ENCODE data around the gene MACROD2. TPM values are rescaled to one million over a fixed set of nuclear protein-coding genes. Genes with fewer than 3 reads are reported as not detected.

The MACROD2 gene
- total and polyA plus RNA-seq, 7 donors, result 0.20 to 4.8 (median 0.87) TPM

DNA sequence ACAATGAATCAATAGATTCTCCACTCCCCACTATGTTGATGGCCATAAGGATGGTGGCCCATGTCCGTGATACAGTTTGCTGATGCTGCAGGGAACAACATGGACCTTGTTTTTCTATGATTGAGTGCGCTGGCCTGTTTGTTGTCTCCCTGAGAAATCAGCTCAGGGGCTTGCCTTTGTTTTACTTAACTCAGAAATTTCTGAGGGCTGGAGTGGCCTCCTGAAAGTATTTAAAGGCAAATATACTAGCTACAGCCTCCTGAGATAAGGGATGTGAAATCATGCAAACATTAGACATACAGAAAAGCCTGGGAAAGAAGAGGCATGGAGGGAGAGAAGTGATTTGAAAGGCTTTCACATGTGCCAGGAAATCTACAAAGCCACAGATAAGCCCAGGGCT is 512.4 kb downstream of the MACROD2 start:
- Histone ChIP-seq H3K27ac (no peak overlapping the region), H3K4me3 (no peak overlapping the region), H3K36me3 (ENCODE audit: insufficient read depth in 1 of 2, low read depth in 1 of 2) (no peaks in the 10 kb centered on the region), H3K4me1 (no peaks in the 10 kb centered on the region), H3K27me3 (ENCODE audit: insufficient read depth in 3 of 3, low read length in 2 of 3) (no peaks in the 10 kb centered on the region), H3K9me3 (no peaks in the 10 kb centered on the region)
- TF ChIP-seq, protein P1, sequence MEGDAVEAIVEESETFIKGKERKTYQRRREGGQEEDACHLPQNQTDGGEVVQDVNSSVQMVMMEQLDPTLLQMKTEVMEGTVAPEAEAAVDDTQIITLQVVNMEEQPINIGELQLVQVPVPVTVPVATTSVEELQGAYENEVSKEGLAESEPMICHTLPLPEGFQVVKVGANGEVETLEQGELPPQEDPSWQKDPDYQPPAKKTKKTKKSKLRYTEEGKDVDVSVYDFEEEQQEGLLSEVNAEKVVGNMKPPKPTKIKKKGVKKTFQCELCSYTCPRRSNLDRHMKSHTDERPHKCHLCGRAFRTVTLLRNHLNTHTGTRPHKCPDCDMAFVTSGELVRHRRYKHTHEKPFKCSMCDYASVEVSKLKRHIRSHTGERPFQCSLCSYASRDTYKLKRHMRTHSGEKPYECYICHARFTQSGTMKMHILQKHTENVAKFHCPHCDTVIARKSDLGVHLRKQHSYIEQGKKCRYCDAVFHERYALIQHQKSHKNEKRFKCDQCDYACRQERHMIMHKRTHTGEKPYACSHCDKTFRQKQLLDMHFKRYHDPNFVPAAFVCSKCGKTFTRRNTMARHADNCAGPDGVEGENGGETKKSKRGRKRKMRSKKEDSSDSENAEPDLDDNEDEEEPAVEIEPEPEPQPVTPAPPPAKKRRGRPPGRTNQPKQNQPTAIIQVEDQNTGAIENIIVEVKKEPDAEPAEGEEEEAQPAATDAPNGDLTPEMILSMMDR (IDR thresholded peaks at IDR 0.05), result no peak
- 88 to 98% (median 89%) methylated on average over 2 of the region's 2 CpGs for WGBS, 3 donors
- ATAC-seq (no peak), DNase-seq (no peak)
- intact Hi-C loops (cut with DNase I), result no loop called here

DNA sequence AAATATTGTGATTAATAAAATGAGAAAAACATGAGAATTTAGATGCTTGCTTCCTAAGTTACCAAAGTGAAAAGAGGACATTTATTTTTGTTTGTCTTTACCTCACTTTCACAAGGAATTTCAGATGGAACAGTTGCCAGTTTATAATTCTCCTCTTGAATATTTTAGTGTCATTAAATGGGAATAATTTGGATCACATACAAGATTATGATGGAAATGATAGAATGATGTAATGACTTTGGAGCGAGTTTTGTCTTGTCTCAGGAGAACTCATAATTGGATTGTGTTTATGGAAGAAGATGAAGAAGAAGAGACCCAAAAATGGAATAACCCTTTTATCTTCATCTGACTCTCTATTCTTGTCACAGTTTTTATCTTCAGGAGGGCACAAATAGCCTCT is 515.0 kb downstream of the MACROD2 start:
- 45 to 49% (median 46%) methylated on average over 1 of the region's 1 CpG for WGBS, 3 donors
- no peak for ATAC-seq

DNA sequence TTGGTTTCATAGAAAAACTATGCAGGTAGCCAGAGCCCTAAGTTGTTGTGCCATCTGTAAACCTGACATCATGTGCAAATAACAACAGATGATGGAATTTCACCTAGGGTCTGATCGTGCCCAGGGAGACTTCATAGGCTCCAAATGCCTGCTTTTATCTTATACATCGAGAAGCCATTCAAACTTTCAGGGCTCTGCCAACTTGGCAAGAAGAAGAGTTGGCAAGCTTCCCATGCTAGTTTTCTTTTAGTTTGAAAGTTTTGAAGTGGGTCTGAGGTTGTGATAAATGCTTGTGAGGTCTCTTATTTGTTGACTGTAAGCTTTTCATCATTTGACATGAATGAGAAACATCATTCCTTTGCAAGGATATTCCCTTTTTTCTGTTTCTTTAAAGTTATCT is 517.5 kb downstream of the MACROD2 start:
- TF ChIP-seq, protein P1 (IDR thresholded peaks at IDR 0.05), result no peak
- Histone ChIP-seq H3K27ac (no peak overlapping the region), H3K4me3 (no peak overlapping the region), H3K27me3 (ENCODE audit: insufficient read depth in 3 of 3, low read length in 2 of 3) (no peaks in the 10 kb centered on the region), H3K36me3 (ENCODE audit: insufficient read depth in 1 of 2, low read depth in 1 of 2) (no peaks in the 10 kb centered on the region), H3K4me1 (no peaks in the 10 kb centered on the region), H3K9me3 (no peaks in the 10 kb centered on the region)
- intact Hi-C loops (cut with DNase I), result no loop called here
- DNase-seq (no peak), ATAC-seq (no peak)
- 2 to 4% (median 3%) methylated on average over 2 of the region's 2 CpGs for WGBS, 3 donors

More for the DNA sequence above, 515.0 kb downstream of the MACROD2 start:
- TF ChIP-seq, protein P1 (IDR thresholded peaks at IDR 0.05), result no peak
- Histone ChIP-seq H3K9me3 (no peaks in the 10 kb centered on the region), H3K27me3 (ENCODE audit: insufficient read depth in 3 of 3, low read length in 2 of 3) (no peaks in the 10 kb centered on the region), H3K4me3 (no peak overlapping the region), H3K4me1 (no peaks in the 10 kb centered on the region), H3K36me3 (ENCODE audit: insufficient read depth in 1 of 2, low read depth in 1 of 2) (no peaks in the 10 kb centered on the region), H3K27ac (no peak overlapping the region)
- intact Hi-C loops (cut with DNase I), result no loop called here
- DNase-seq, result no peak

DNA sequence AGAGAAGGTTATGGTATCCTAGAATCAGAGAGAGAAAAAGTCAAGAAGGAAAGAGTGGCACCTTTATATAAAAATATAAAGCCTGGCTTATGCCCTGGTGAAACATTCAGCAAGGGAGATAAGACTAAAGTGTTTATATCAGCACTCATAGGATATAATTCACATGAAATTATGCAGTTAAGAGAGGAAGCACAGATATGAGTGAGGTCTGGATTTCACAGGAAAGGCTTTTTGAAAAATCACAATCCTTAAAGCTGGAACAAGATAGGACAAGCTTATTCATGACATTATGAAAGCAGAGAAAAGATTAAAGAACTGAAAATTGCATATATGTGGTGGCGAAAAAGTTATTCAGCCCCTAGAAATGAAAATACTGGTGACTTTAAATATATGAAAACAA is 523.3 kb downstream of the MACROD2 start:
- WGBS, 3 donors, result 93 to 100% (median 98%) methylated on average over 1 of the region's 1 CpG
- Histone ChIP-seq H3K27me3 (ENCODE audit: insufficient read depth in 3 of 3, low read length in 2 of 3) (no peaks in the 10 kb centered on the region), H3K36me3 (ENCODE audit: insufficient read depth in 1 of 2, low read depth in 1 of 2) (no peaks in the 10 kb centered on the region), H3K9me3 (no peaks in the 10 kb centered on the region), H3K27ac (no peak overlapping the region), H3K4me3 (no peak overlapping the region), H3K4me1 (no peaks in the 10 kb centered on the region)
- TF ChIP-seq, protein P1 (IDR thresholded peaks at IDR 0.05), result no peak
- DNase-seq (no peak), ATAC-seq (no peak)
- intact Hi-C loops (cut with DNase I), result no loop called here

DNA sequence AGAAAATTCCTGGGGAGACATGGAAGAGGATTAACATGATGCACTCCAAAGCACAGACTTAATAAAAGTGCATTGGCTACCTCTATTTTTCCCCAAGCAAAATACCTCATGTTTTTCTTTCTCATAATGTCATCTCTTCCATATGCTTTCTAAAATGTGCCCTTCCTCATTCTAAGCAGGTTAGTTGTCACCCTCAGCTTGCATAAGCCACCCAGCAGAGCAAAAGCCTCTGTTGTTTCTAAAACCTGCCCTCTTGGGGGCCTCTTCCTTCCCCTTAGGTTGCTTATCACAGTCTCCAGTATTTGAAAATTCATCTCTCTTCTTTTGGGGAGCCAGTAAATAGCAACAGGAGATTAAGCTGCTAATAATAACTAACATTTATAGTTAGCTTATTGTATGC is 525.7 kb downstream of the MACROD2 start:
- TF ChIP-seq, protein P1 (IDR thresholded peaks at IDR 0.05), result no peak
- Histone ChIP-seq H3K9me3 (no peaks in the 10 kb centered on the region), H3K27ac (no peak overlapping the region), H3K27me3 (ENCODE audit: insufficient read depth in 3 of 3, low read length in 2 of 3) (no peaks in the 10 kb centered on the region), H3K36me3 (ENCODE audit: insufficient read depth in 1 of 2, low read depth in 1 of 2) (no peaks in the 10 kb centered on the region), H3K4me3 (no peak overlapping the region), H3K4me1 (no peaks in the 10 kb centered on the region)
- ATAC-seq, result no peak
- intact Hi-C loops (cut with DNase I), result no loop called here
- DNase-seq, result no peak

All from psoas muscle (tissue), 8 donors.